GM12872 (cell line): ENCODE measurements around the gene METTL3.

Experiments used
- CTCF ChIP-seq: IDR thresholded peaks from 3 replicates; pipeline ENCODE4 v1.5.1; 2011; ENCODE audit warnings: low read depth, mild to moderate bottlenecking, low read length, moderate library complexity; ENCODE audit not compliant: insufficient read depth

The METTL3 gene

GRCh38 chr14:21454843-21455544 lies 56.1 kb downstream of the METTL3 start:
- TF ChIP-seq CTCF, result no peak

- no peak for TF ChIP-seq CTCF
Observed at GRCh38 chr14:21449899-21450216, 61.3 kb downstream of the METTL3 start.
